VCaP (cell line): ENCODE data around the gene ACOT8.
"Not testable (repeated sequence)": the region's sequence is repeated elsewhere in the genome, so short reads cannot be mapped to it uniquely, and the experiment has no call there.

ENCODE experiments used
- H3K27ac ChIP-seq: fragments of 450-650 bp; 2 replicates; pipeline ENCODE4 v1.5.1; 2017
- CTCF ChIP-seq: fragments of 450-650 bp; conservative IDR thresholded peaks from 2 replicates; pipeline ENCODE4 v1.5.1; 2017; ENCODE audit warnings: mild to moderate bottlenecking, moderate library complexity

ACOT8 gene

GRCh38 chr20:45883100-45883469, 25.9 kb upstream of the ACOT8 start:
- no peak for TF ChIP-seq CTCF
- no peak overlapping the region for H3K27ac ChIP-seq

GRCh38 chr20:45882469-45883099, 25.4 kb upstream of the ACOT8 start:
- TF ChIP-seq CTCF, result no peak
- H3K27ac ChIP-seq, result no peak overlapping the region

- no peak for TF ChIP-seq CTCF
- H3K27ac ChIP-seq, result peak within 1 kb of the TSS; percentile 77
Measured at GRCh38 chr20:45880988-45881788, 24.0 kb upstream of the ACOT8 start, which contains the start of gene ZSWIM1. Gene ZSWIM1 (plus strand): TSS chr20:45881227. CDS start chr20:45882593, 1,366 bp downstream.

GRCh38 chr20:45878076-45878761, 21.0 kb upstream of the ACOT8 start:
- TF ChIP-seq CTCF, result no peak
- H3K27ac ChIP-seq, result no peak overlapping the region

- no peak overlapping the region for H3K27ac ChIP-seq
- no peak for TF ChIP-seq CTCF
Measured at GRCh38 chr20:45874576-45874975, 17.4 kb upstream of the ACOT8 start.

GRCh38 chr20:45874104-45874481, 16.9 kb upstream of the ACOT8 start:
- H3K27ac ChIP-seq, result not testable (repeated sequence)

GRCh38 chr20:45873409-45874103, 16.4 kb upstream of the ACOT8 start:
- no peak for TF ChIP-seq CTCF
- H3K27ac ChIP-seq, result no peak overlapping the region
